Subcutaneous adipose tissue (tissue), 4 donors: ENCODE results near the gene ZNF189. TPM values are rescaled to one million over a fixed set of nuclear protein-coding genes. Genes with fewer than 3 reads are reported as not detected.

Experiments used
- CTCF ChIP-seq: fragments of 450-650 bp; IDR thresholded peaks from one replicate; pipeline ENCODE4 v1.5.1; 2016; ENCODE audit warnings: low read depth, mild to moderate bottlenecking, control low read depth, antibody characterized with exemption, moderate library complexity
- total RNA-seq, 4 donors: library from RNA; depleted of rRNA; stranded (reverse); fragments of >200 nt; gene quantifications; one replicate each; pipeline ENCODE4 v1.1.0, GENCODE V29; 2016

Gene ZNF189
- total RNA-seq, 4 donors from 2014 or later = 24.6 to 31.9 (median 29.5) TPM

GRCh38 chr9:101369286-101369685 is 29.4 kb upstream of the ZNF189 start:
- no peak for TF ChIP-seq CTCF

- TF ChIP-seq CTCF = no peak
Observed at GRCh38 chr9:101369884-101370531, 28.6 kb upstream of the ZNF189 start.

GRCh38 chr9:101371813-101372212 is 26.8 kb upstream of the ZNF189 start:
- TF ChIP-seq CTCF = no peak

- TF ChIP-seq CTCF = no peak
Observed at GRCh38 chr9:101372327-101373118, 26.1 kb upstream of the ZNF189 start.

GRCh38 chr9:101375546-101375945 is 23.1 kb upstream of the ZNF189 start:
- TF ChIP-seq CTCF = no peak

- no peak for TF ChIP-seq CTCF
Observed at GRCh38 chr9:101376111-101376848, 22.4 kb upstream of the ZNF189 start.

GRCh38 chr9:101380295-101380694 is 18.4 kb upstream of the ZNF189 start:
- TF ChIP-seq CTCF = no peak
